B cell (primary cell): ENCODE data around the gene ARF5. TPM values are rescaled to one million over a fixed set of nuclear protein-coding genes. Genes with fewer than 3 reads are reported as not detected.

Experiments used
- ATAC-seq: fragments of 200-7000 bp; cut with Tn5 transposase; one replicate; pipeline ENCODE4 v1.10.0; 2021; ENCODE audit warnings: low read depth, mild to moderate bottlenecking, moderate number of reproducible peaks, moderate library complexity
- CTCF ChIA-PET: fragments of 350-600 bp; sonication (Branson Sonifier 250); formaldehyde crosslinking; loops from one replicate; lab custom pipeline; 2021; ENCODE audit warnings: antibody characterized with exemption, inconsistent platforms; lab: Charles Lee
- POLR2A ChIA-PET: fragments of 350-600 bp; sonication (Branson Sonifier 250); formaldehyde crosslinking; loops from one replicate; lab custom pipeline; 2021; ENCODE audit warnings: antibody characterized with exemption; lab: Charles Lee
- DNase-seq: peaks from one replicate; pipeline ENCODE4 v3.0.0; 2013
- H2AFZ ChIP-seq: 2 replicates; pipeline ENCODE4 v1.6.1; 2012; ENCODE audit warnings: mild to moderate bottlenecking, low read depth, low read length; ENCODE audit not compliant: insufficient read depth, poor library complexity, severe bottlenecking
- H3K27ac ChIP-seq, 2 donors: 1 replicate in 1 of 2; 2 replicates in 1 of 2; pipeline ENCODE4 v1.5.1; 2012 to 2013; ENCODE audit warnings: low read length in 2 of 2, mild to moderate bottlenecking in 2 of 2, moderate library complexity in 1 of 2
- H3K27me3 ChIP-seq, 4 experiments: fragments of 200-600 bp in 1 of 4; sonication (generic) in 1 of 4; replicated peaks in 1 of 4; 1 replicate in 2 of 4; 2 replicates in 2 of 4; pipeline versions ENCODE4 v1.6.1 to v1.7.0; 2013 to 2016; ENCODE audit warnings: low read length in 3 of 4, mild to moderate bottlenecking in 2 of 4, mixed read lengths in 1 of 4, moderate library complexity in 1 of 4; ENCODE audit not compliant: insufficient read depth in 4 of 4, control insufficient read depth in 3 of 4; ENCODE audit errors: control extremely low read depth in 1 of 4
- H3K36me3 ChIP-seq, 2 experiments: replicated peaks in 1 of 2; 1 replicate in 1 of 2; 2 replicates in 1 of 2; pipeline versions ENCODE4 v1.6.1 to v1.7.1; 2013; ENCODE audit warnings: low read length in 1 of 2; ENCODE audit not compliant: insufficient read depth in 2 of 2, control insufficient read depth in 1 of 2; ENCODE audit errors: control extremely low read depth in 1 of 2, extremely low read depth in 1 of 2
- H3K4me1 ChIP-seq, 2 donors: fragments of 200-600 bp in 1 of 2; sonication (generic) in 1 of 2; 1 replicate in 1 of 2; 2 replicates in 1 of 2; pipeline versions ENCODE4 v1.5.1 to v1.6.1; 2013 to 2017; ENCODE audit warnings: low read length in 2 of 2; ENCODE audit not compliant: control insufficient read depth in 2 of 2, insufficient read depth in 2 of 2
- H3K4me2 ChIP-seq: replicated peaks from 2 replicates; pipeline ENCODE3; 2012; ENCODE audit warnings: mild to moderate bottlenecking, low read depth, low read length; ENCODE audit not compliant: poor library complexity, severe bottlenecking
- H3K4me3 ChIP-seq, 5 experiments: fragments of 200-600 bp in 1 of 5; sonication (generic) in 1 of 5; 1 replicate in 3 of 5; 2 replicates in 2 of 5; pipeline versions ENCODE4 v1.5.1 to v1.7.0; 2011 to 2016; ENCODE audit warnings: low read length in 4 of 5, mild to moderate bottlenecking in 4 of 5, low read depth in 2 of 5, control low read depth in 1 of 5, moderate library complexity in 1 of 5; ENCODE audit not compliant: insufficient read depth in 1 of 5; ENCODE audit errors: control extremely low read depth in 1 of 5, extremely low read depth in 1 of 5
- H3K79me2 ChIP-seq: fragments of 200-600 bp; sonication (generic); one replicate; pipeline ENCODE4 v1.6.0; 2016; ENCODE audit warnings: low read length; ENCODE audit not compliant: control insufficient read depth, insufficient read depth
- H3K9ac ChIP-seq: fragments of 200-600 bp; sonication (generic); 2 replicates; pipeline ENCODE4 v1.6.1; 2017; ENCODE audit warnings: mild to moderate bottlenecking, low read length, moderate library complexity
- H3K9me3 ChIP-seq, 3 donors: one replicate each; pipeline versions ENCODE4 v1.6.1 to v1.7.1; 2013; ENCODE audit warnings: low read length in 2 of 3; ENCODE audit not compliant: control insufficient read depth in 2 of 3, insufficient read depth in 1 of 3; ENCODE audit errors: control extremely low read depth in 1 of 3
- H4K20me1 ChIP-seq: 2 replicates; pipeline ENCODE4 v1.6.0; 2012; ENCODE audit warnings: mild to moderate bottlenecking, low read length; ENCODE audit not compliant: insufficient read depth, control insufficient read depth, poor library complexity, severe bottlenecking
- H3K27ac Mint-ChIP-seq: one replicate; pipeline ENCODE4 v1.8.0; 2021; ENCODE audit warnings: mixed read lengths
- H3K27me3 Mint-ChIP-seq: one replicate; pipeline ENCODE4 v1.8.0; 2021; ENCODE audit warnings: mixed read lengths
- H3K4me1 Mint-ChIP-seq: one replicate; pipeline ENCODE4 v1.8.0; 2021; ENCODE audit warnings: mixed read lengths
- H3K4me3 Mint-ChIP-seq: one replicate; pipeline ENCODE4 v1.8.0; 2021; ENCODE audit warnings: mixed read lengths
- H3K9me3 Mint-ChIP-seq: one replicate; pipeline ENCODE4 v1.8.0; 2022; ENCODE audit warnings: mixed read lengths; ENCODE audit not compliant: insufficient read depth
- CTCF ChIP-seq: fragments of 200-600 bp; IDR thresholded peaks from one replicate; pipeline ENCODE4 v1.8.0; 2022; ENCODE audit warnings: antibody characterized with exemption, mild to moderate bottlenecking
- EZH2 ChIP-seq: IDR thresholded peaks from 2 replicates; pipeline ENCODE4 v1.6.1; 2012; ENCODE audit warnings: borderline replicate concordance, low read depth, mild to moderate bottlenecking, moderate library complexity, low read length; ENCODE audit not compliant: insufficient read depth, poor library complexity, severe bottlenecking
- WGBS: methylation state at CpG from one replicate; pipeline ENCODE4 v1.1.5; 2013; ENCODE audit warnings: missing lambda C conversion rate; ENCODE audit not compliant: insufficient coverage; 5-methylcytosine and 5-hydroxymethylcytosine counted together
- intact Hi-C: fragments of 100-400 bp; cut with micrococcal nuclease; formaldehyde crosslinking; loops from one replicate; pipeline ENCODE4 v1.10.0; 2022
- polyA plus RNA-seq: library from polyadenylated mRNA; depleted of rRNA; stranded (reverse); fragments of >200 nt; gene quantifications from 2 replicates; pipeline ENCODE4 v1.2.3, GENCODE V29; 2012
- total RNA-seq, 2 donors: library from RNA; stranded (reverse); fragments of 120-200 nt in 1 of 2; gene quantifications; 1 replicate in 1 of 2; 2 replicates in 1 of 2; pipeline versions ENCODE4 v1.2.3 to v1.2.4, GENCODE V29; 2013 to 2022

The ARF5 gene
- total and polyA plus RNA-seq, 2 donors (not counting 1 experiment from before 2014, with no cell fraction given) = 77.1 to 234 TPM

DNA sequence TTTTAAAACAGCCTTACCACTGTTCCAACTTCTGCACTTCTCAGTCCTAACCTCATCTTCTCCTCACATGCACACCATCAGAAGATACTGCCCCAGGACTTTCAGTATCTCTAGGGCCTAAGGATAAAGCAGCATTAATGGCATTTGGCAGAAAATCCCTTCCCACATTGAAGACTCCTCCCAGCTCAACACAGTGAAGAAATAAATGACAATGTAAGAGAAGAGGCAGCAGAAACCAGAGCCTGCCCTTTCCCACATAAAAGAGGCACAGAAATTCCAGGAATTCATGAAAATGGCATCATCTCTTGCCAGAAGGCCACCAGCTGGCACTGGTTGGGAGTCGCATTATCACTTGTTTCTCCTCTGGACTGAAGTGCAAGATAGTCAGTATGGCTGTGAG is 6.5 kb upstream of the ARF5 start:
- Mint-ChIP-seq H3K9me3 (no peaks in the 10 kb centered on the region), H3K4me3 (no peak overlapping the region), H3K27ac (no peak overlapping the region), H3K27me3 (no peaks in the 10 kb centered on the region), H3K4me1 (peaks cover 59% of the 10 kb centered on the region)
- peaks cover 40% of the 10 kb centered on the region for H3K79me2 ChIP-seq
- 100% methylated on average over 1 of the region's 1 CpG for WGBS
- H3K9ac ChIP-seq = no peak overlapping the region
- CTCF ChIA-PET = no interaction called here
- peaks cover 38% of the 10 kb centered on the region for H4K20me1 ChIP-seq
- no peak overlapping the region for H2AFZ ChIP-seq
- POLR2A ChIA-PET = no interaction called here
- H3K36me3 ChIP-seq = peaks cover 0 to 40% of the 10 kb centered on the region in 2 experiments
- H3K27me3 ChIP-seq = no peaks in the 10 kb centered on the region
- ATAC-seq (no peak), DNase-seq (no peak)
- intact Hi-C loops = no loop called here
- H3K27ac ChIP-seq = no peak overlapping the region
- peaks cover 29 to 34% of the 10 kb centered on the region in 2 donors for H3K4me1 ChIP-seq
- H3K9me3 ChIP-seq = peaks cover 0 to 2% (median 0%) of the 10 kb centered on the region in 3 donors
- H3K4me2 ChIP-seq = no peak overlapping the region
- no peak overlapping the region for H3K4me3 ChIP-seq
- TF ChIP-seq EZH2 (no peak), CTCF (no peak)

DNA sequence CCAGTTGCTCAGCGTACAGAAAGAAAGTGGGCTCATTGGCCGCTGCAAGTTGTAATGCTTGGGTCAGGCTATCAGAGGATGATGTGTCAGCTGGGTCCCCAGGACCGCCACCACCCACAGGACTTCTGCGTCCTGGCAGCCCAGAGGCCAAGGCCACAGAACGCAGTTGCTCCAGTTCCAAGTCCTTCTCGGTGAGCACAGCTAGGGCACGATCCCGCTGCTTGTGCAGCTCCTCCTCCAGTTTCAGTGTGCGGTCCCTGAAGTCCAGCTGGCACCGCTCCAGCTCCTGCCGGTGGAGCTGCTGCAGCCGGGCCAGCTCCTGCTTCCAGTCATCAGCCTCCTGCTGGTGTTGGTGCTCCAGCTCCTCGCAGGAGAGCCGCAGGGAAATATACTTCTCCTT is 5.8 kb upstream of the ARF5 start:
- no peak overlapping the region for H3K4me3 ChIP-seq
- H3K27ac ChIP-seq = no peak overlapping the region
- no peak overlapping the region for H3K4me2 ChIP-seq
- Mint-ChIP-seq H3K9me3 (no peaks in the 10 kb centered on the region), H3K4me3 (no peak overlapping the region), H3K27ac (no peak overlapping the region), H3K27me3 (no peaks in the 10 kb centered on the region), H3K4me1 (peaks cover 64% of the 10 kb centered on the region)
- peaks cover 30 to 36% of the 10 kb centered on the region in 2 donors for H3K4me1 ChIP-seq
- WGBS = 97% methylated on average over 14 of the region's 14 CpGs
- H3K79me2 ChIP-seq = peaks cover 40% of the 10 kb centered on the region
- H3K27me3 ChIP-seq = no peaks in the 10 kb centered on the region
- ATAC-seq (no peak), DNase-seq (no peak)
- intact Hi-C loops = no loop called here
- POLR2A ChIA-PET = no interaction called here
- H2AFZ ChIP-seq = no peak overlapping the region
- TF ChIP-seq EZH2 (no peak), CTCF (no peak)
- peaks cover 0 to 40% of the 10 kb centered on the region in 2 experiments for H3K36me3 ChIP-seq
- CTCF ChIA-PET = interaction anchor here (0.6 kb wide), 1 partner anchor 19 kb away, joined by 3 read pairs; no protein-coding TSS in a partner anchor
- peaks cover 0 to 2% (median 0%) of the 10 kb centered on the region in 3 donors for H3K9me3 ChIP-seq
- no peak overlapping the region for H3K9ac ChIP-seq
- H4K20me1 ChIP-seq = peaks cover 38% of the 10 kb centered on the region
